DOHH2 (cell line): ENCODE measurements around the gene PDE10A.

ENCODE experiments used
- H3F3A ChIP-seq: fragments of 200-600 bp; sonication (generic), shearing (Covaris generic); 2 replicates; pipeline ENCODE4 v1.6.0; 2016; ENCODE audit warnings: antibody characterized with exemption, mild to moderate bottlenecking; ENCODE audit not compliant: control insufficient read depth, insufficient read depth
- H3K27ac ChIP-seq: fragments of 200-600 bp; sonication (generic); 2 replicates; pipeline ENCODE4 v1.5.1; 2014; ENCODE audit warnings: low read depth, mild to moderate bottlenecking, low read length, moderate library complexity
- H3K27me3 ChIP-seq: fragments of 200-600 bp; sonication (generic); 2 replicates; pipeline ENCODE4 v1.6.1; 2014; ENCODE audit warnings: mild to moderate bottlenecking, low read length, mixed read lengths; ENCODE audit not compliant: control insufficient read depth
- H3K36me3 ChIP-seq: fragments of 200-600 bp; sonication (generic); 2 replicates; pipeline ENCODE4 v1.6.1; 2014; ENCODE audit warnings: mild to moderate bottlenecking, low read length, moderate library complexity, mixed read lengths; ENCODE audit not compliant: control insufficient read depth
- H3K4me1 ChIP-seq: fragments of 200-600 bp; sonication (generic); 2 replicates; pipeline ENCODE4 v1.6.1; 2014; ENCODE audit warnings: mild to moderate bottlenecking, low read length, mixed read lengths; ENCODE audit not compliant: control insufficient read depth
- H3K4me2 ChIP-seq: fragments of 200-600 bp; sonication (generic); 2 replicates; pipeline ENCODE4 v1.6.0; 2014; ENCODE audit warnings: mild to moderate bottlenecking, low read length, moderate library complexity
- H3K4me3 ChIP-seq: fragments of 200-600 bp; sonication (generic); 2 replicates; pipeline ENCODE4 v1.5.1; 2014; ENCODE audit warnings: mild to moderate bottlenecking, low read length, mixed read lengths
- H3K79me2 ChIP-seq: fragments of 200-600 bp; sonication (generic); 2 replicates; pipeline ENCODE4 v1.6.1; 2014; ENCODE audit warnings: mild to moderate bottlenecking, low read length, mixed read lengths; ENCODE audit not compliant: control insufficient read depth
- H3K9me2 ChIP-seq: fragments of 200-600 bp; sonication (generic); replicated peaks from 2 replicates; pipeline ENCODE4 v1.6.1; 2014; ENCODE audit warnings: mild to moderate bottlenecking, low read length, mixed read lengths; ENCODE audit not compliant: control insufficient read depth
- H3K9me3 ChIP-seq: fragments of 200-600 bp; sonication (generic); 2 replicates; pipeline ENCODE4 v1.6.1; 2014; ENCODE audit warnings: antibody characterized with exemption, low read length, mixed read lengths; ENCODE audit not compliant: control insufficient read depth, insufficient read depth
- H4K20me1 ChIP-seq: fragments of 200-600 bp; sonication (generic); 2 replicates; pipeline ENCODE4 v1.6.0; 2014; ENCODE audit warnings: low read depth, mild to moderate bottlenecking, antibody characterized with exemption, low read length, moderate library complexity; ENCODE audit not compliant: control insufficient read depth, insufficient read depth
- EZH2phosphoT487 ChIP-seq: fragments of 200-600 bp; sonication (generic); IDR thresholded peaks from 2 replicates; pipeline ENCODE4 v1.6.1; 2017; ENCODE audit warnings: borderline replicate concordance, mild to moderate bottlenecking, antibody characterized with exemption, low read length, moderate library complexity, mixed read lengths
- TF ChIP-seq, protein P1 (sequence below): fragments of 200-600 bp; sonication (generic); IDR thresholded peaks from one replicate; pipeline ENCODE4 v1.5.1; 2014; ENCODE audit warnings: antibody characterized with exemption, mild to moderate bottlenecking, low read depth, low read length; ENCODE audit not compliant: poor library complexity, severe bottlenecking

Gene PDE10A

DNA sequence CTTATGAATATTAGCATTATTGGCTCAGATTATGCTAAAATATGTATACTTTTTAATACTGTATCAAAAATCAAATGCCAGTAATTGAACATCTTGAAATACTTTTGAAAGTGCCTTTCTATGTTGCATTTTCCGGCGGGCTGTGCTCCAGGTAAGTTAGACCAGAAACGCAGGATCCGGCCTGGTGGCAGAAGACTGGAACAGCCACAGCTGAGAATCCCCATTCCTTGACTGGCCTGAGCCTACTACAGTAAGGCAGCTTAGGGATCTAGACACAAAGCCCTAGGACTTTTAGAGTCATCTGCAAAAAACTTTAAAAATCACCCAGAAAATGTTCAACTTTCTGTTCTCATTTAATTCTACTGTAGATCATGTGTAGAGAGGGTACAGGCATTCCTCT is 214.8 kb downstream of the PDE10A start:
- Histone ChIP-seq H3K36me3 (no peaks in the 10 kb centered on the region), H3K9me2 (no peaks in the 10 kb centered on the region), H3K4me2 (no peak overlapping the region), H3K27ac (no peak overlapping the region), H4K20me1 (no peaks in the 10 kb centered on the region), H3K4me3 (no peak overlapping the region), H3K4me1 (no peaks in the 10 kb centered on the region), H3K27me3 (no peaks in the 10 kb centered on the region), H3F3A (no peaks in the 10 kb centered on the region), H3K9me3 (no peaks in the 10 kb centered on the region), H3K79me2 (no peaks in the 10 kb centered on the region)
- TF ChIP-seq EZH2phosphoT487: no peak
- TF ChIP-seq, protein P1, sequence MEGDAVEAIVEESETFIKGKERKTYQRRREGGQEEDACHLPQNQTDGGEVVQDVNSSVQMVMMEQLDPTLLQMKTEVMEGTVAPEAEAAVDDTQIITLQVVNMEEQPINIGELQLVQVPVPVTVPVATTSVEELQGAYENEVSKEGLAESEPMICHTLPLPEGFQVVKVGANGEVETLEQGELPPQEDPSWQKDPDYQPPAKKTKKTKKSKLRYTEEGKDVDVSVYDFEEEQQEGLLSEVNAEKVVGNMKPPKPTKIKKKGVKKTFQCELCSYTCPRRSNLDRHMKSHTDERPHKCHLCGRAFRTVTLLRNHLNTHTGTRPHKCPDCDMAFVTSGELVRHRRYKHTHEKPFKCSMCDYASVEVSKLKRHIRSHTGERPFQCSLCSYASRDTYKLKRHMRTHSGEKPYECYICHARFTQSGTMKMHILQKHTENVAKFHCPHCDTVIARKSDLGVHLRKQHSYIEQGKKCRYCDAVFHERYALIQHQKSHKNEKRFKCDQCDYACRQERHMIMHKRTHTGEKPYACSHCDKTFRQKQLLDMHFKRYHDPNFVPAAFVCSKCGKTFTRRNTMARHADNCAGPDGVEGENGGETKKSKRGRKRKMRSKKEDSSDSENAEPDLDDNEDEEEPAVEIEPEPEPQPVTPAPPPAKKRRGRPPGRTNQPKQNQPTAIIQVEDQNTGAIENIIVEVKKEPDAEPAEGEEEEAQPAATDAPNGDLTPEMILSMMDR: no peak

DNA sequence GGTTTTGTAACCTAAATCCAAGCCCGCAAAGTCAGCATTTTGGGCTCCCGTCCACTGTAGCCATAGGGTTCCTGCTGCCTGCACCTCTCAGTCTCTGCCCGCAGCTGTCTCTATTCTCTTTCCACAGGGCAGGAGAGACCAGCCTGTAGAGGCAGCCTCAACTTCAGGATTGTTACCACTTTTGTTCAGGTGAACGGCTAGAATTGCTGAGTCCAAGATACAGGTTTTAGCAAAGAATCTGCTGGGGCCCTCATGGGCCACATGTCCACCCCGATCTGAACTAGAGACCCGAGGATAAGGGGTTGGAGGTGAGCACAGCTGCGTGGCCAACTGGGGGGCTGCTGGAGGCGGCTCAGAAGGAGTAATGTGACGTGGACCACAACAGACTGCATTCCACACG is 215.9 kb downstream of the PDE10A start:
- Histone ChIP-seq H3K36me3 (no peaks in the 10 kb centered on the region), H3K79me2 (no peaks in the 10 kb centered on the region), H3K27me3 (no peaks in the 10 kb centered on the region), H3K4me2 (no peak overlapping the region), H3K9me2 (no peaks in the 10 kb centered on the region), H3K4me3 (no peak overlapping the region), H3F3A (no peaks in the 10 kb centered on the region), H3K4me1 (no peaks in the 10 kb centered on the region), H4K20me1 (no peaks in the 10 kb centered on the region), H3K9me3 (no peaks in the 10 kb centered on the region), H3K27ac (no peak overlapping the region)
- TF ChIP-seq, protein P1: no peak
- no peak for TF ChIP-seq EZH2phosphoT487

DNA sequence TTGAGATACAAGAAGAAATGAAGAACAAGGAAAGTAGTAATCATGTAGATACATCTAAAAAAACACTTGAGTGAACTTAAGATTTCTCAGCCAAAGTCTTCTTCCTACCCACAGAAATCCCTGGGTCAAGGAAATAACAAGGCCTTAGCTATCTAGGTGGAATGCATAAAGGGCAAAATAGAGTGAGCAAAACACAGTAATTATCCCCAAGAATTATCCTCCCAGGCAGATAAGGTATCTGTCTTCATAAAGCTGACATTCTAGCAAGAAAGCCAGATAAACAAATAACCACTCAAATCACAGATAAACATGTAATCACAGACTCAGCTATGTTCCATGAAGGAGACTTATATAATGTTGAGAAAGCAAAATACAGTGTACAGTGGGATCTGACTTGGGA is 216.7 kb downstream of the PDE10A start:
- H3K9me2 ChIP-seq: no peaks in the 10 kb centered on the region
- H3K27me3 ChIP-seq: no peaks in the 10 kb centered on the region
- H3K36me3 ChIP-seq: no peaks in the 10 kb centered on the region
- no peaks in the 10 kb centered on the region for H3K9me3 ChIP-seq
- H3F3A ChIP-seq: no peaks in the 10 kb centered on the region
- H3K27ac ChIP-seq: no peak overlapping the region
- no peaks in the 10 kb centered on the region for H4K20me1 ChIP-seq
- TF ChIP-seq, protein P1: no peak
- TF ChIP-seq EZH2phosphoT487: no peak
- no peak overlapping the region for H3K4me3 ChIP-seq
- H3K79me2 ChIP-seq: no peaks in the 10 kb centered on the region
- no peak overlapping the region for H3K4me2 ChIP-seq
- H3K4me1 ChIP-seq: no peaks in the 10 kb centered on the region

DNA sequence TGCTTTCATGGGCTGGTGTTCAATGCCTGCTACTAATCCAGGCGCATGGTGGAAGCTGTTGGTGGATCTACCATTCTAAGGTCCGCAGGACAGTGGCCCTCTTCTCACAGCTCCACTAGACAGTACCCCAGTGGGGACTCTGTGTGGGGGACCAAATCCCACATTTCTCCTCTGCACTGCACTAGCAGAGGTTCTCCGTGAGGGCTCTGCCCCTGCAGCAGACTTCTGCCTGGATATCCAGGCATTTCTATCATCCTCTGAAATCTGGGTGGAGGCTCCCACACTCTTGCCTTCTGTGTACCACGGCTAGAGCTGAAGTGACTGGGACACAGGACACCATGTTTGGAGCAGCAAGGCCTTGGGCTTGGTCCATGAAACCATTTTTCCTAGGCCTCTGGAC is 219.6 kb downstream of the PDE10A start:
- Histone ChIP-seq H4K20me1 (no peaks in the 10 kb centered on the region), H3K79me2 (no peaks in the 10 kb centered on the region), H3K4me1 (no peaks in the 10 kb centered on the region), H3K27ac (no peak overlapping the region), H3K36me3 (no peaks in the 10 kb centered on the region), H3K27me3 (no peaks in the 10 kb centered on the region), H3K9me3 (no peaks in the 10 kb centered on the region), H3K4me3 (no peak overlapping the region), H3F3A (no peaks in the 10 kb centered on the region), H3K9me2 (no peaks in the 10 kb centered on the region), H3K4me2 (no peak overlapping the region)
- TF ChIP-seq, protein P1: no peak
- TF ChIP-seq EZH2phosphoT487: no peak
